ENCODE data around the gene REXO1.
A peak's percentile ranks its signal among the peaks of the same experiment; 100 is the strongest.
"Not testable (repeated sequence)": the region's sequence is repeated elsewhere in the genome, so short reads cannot be mapped to it uniquely, and the experiment has no call there.

Gene REXO1

GRCh38 chr19:1812426-1813191 is 35.7 kb downstream of the REXO1 start:
- peak; percentile 98 for FAIRE-seq

GRCh38 chr19:1811942-1812425 is 36.3 kb downstream of the REXO1 start, which contains the start of gene ATP8B3:
TSS of gene ATP8B3 (minus strand) at chr19:1812276. CDS start at chr19:1811736, 540 bp downstream.
- FAIRE-seq = no peak

GRCh38 chr19:1811472-1811894 is 36.8 kb downstream of the REXO1 start:
- FAIRE-seq = no peak

GRCh38 chr19:1810439-1811160 is 37.7 kb downstream of the REXO1 start:
- no peak for FAIRE-seq

GRCh38 chr19:1809678-1810077 is 38.6 kb downstream of the REXO1 start:
- no peak for FAIRE-seq

- no peak for FAIRE-seq
These were observed 39.9 kb downstream of the REXO1 start for GRCh38 chr19:1808395-1808731.

GRCh38 chr19:1807695-1808394 is 40.4 kb downstream of the REXO1 start:
- FAIRE-seq = no peak

GRCh38 chr19:1807030-1807694 is 41.1 kb downstream of the REXO1 start:
- FAIRE-seq = no peak

GRCh38 chr19:1806184-1807029 is 41.9 kb downstream of the REXO1 start:
- no peak for FAIRE-seq

- FAIRE-seq = no peak
These were observed 42.7 kb downstream of the REXO1 start for GRCh38 chr19:1805401-1806183.

- no peak for FAIRE-seq
These were observed 43.4 kb downstream of the REXO1 start for GRCh38 chr19:1804858-1805257.

- no peak for FAIRE-seq
These were observed 48.5 kb downstream of the REXO1 start for GRCh38 chr19:1799695-1800342.

GRCh38 chr19:1797313-1797712 is 51.0 kb downstream of the REXO1 start:
- FAIRE-seq = not testable (repeated sequence)

GRCh38 chr19:1796395-1797142 is 51.7 kb downstream of the REXO1 start:
- no peak for FAIRE-seq

GRCh38 chr19:1794424-1795172 is 53.7 kb downstream of the REXO1 start:
- FAIRE-seq = no peak

GRCh38 chr19:1791879-1792278 is 56.4 kb downstream of the REXO1 start:
- FAIRE-seq = no peak

- no peak for FAIRE-seq
These were observed 58.1 kb downstream of the REXO1 start for GRCh38 chr19:1790054-1790792.

All from G401.6 (cell line).